ENCODE results near the gene BDKRB2.

The BDKRB2 gene

GRCh38 chr14:96235426-96235825, 30.8 kb downstream of the BDKRB2 start:
- TF ChIP-seq, protein P1, sequence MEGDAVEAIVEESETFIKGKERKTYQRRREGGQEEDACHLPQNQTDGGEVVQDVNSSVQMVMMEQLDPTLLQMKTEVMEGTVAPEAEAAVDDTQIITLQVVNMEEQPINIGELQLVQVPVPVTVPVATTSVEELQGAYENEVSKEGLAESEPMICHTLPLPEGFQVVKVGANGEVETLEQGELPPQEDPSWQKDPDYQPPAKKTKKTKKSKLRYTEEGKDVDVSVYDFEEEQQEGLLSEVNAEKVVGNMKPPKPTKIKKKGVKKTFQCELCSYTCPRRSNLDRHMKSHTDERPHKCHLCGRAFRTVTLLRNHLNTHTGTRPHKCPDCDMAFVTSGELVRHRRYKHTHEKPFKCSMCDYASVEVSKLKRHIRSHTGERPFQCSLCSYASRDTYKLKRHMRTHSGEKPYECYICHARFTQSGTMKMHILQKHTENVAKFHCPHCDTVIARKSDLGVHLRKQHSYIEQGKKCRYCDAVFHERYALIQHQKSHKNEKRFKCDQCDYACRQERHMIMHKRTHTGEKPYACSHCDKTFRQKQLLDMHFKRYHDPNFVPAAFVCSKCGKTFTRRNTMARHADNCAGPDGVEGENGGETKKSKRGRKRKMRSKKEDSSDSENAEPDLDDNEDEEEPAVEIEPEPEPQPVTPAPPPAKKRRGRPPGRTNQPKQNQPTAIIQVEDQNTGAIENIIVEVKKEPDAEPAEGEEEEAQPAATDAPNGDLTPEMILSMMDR (IDR thresholded peaks at IDR 0.05; ENCODE audit: insufficient read depth, low read length), result no peak
- no peak for TF ChIP-seq SPI1 (IDR thresholded peaks at IDR 0.05; ENCODE audit: borderline replicate concordance, low read depth)
- TF ChIP-seq GABPA (IDR thresholded peaks at IDR 0.05; ENCODE audit: low read depth), result no peak
- TF ChIP-seq POLR2AphosphoS5 (IDR thresholded peaks at IDR 0.05; ENCODE audit: low read depth), result no peak
- no peak for TF ChIP-seq REST (IDR thresholded peaks at IDR 0.05; ENCODE audit: insufficient replicate concordance, low read depth)
- no peak overlapping the region for H3K27ac ChIP-seq (replicated peaks)
- no peak overlapping the region for H3K4me3 ChIP-seq (replicated peaks; ENCODE audit: insufficient read depth, low read length)
- DNase-seq (ENCODE audit: low read depth in 1 of 2, low spot score in 1 of 2), result no peak
- no peaks in the 10 kb centered on the region for H3K27me3 ChIP-seq (ENCODE audit: insufficient read depth, poor library complexity, severe bottlenecking)

DNA sequence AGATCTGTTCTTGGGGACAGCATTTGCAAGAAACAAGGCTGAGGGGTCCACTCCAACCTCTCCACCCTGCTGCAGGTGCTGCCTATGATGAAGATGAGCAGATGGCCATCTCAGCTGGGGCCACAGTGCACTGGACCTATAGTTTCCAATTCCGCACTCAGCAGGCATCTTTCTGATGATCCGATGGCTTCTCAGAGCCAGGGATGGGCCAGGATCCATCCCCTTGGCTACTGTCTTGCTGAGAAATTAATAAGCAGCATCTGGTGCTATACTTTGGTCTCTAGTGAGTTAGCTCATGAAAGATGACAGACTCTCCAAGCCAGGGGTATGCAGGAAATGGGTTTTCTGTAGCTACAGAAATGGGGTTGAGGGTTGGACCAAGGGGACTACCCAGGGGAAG, 33.0 kb downstream of the BDKRB2 start:
- no peak for TF ChIP-seq SPI1 (IDR thresholded peaks at IDR 0.05; ENCODE audit: borderline replicate concordance, low read depth)
- no peak for TF ChIP-seq GABPA (IDR thresholded peaks at IDR 0.05; ENCODE audit: low read depth)
- TF ChIP-seq POLR2AphosphoS5 (IDR thresholded peaks at IDR 0.05; ENCODE audit: low read depth), result no peak
- TF ChIP-seq, protein P1 (IDR thresholded peaks at IDR 0.05; ENCODE audit: insufficient read depth, low read length), result no peak
- no peak for TF ChIP-seq REST (IDR thresholded peaks at IDR 0.05; ENCODE audit: insufficient replicate concordance, low read depth)
- H3K27me3 ChIP-seq (ENCODE audit: insufficient read depth, poor library complexity, severe bottlenecking), result no peaks in the 10 kb centered on the region
- no peak for DNase-seq (ENCODE audit: low read depth in 1 of 2, low spot score in 1 of 2)
- no peak overlapping the region for H3K27ac ChIP-seq (replicated peaks)
- no peak overlapping the region for H3K4me3 ChIP-seq (replicated peaks; ENCODE audit: insufficient read depth, low read length)

GRCh38 chr14:96238676-96239265, 34.1 kb downstream of the BDKRB2 start:
- no peaks in the 10 kb centered on the region for H3K27me3 ChIP-seq (ENCODE audit: insufficient read depth, poor library complexity, severe bottlenecking)
- H3K4me3 ChIP-seq (replicated peaks; ENCODE audit: insufficient read depth, low read length), result no peak overlapping the region
- H3K27ac ChIP-seq (replicated peaks), result no peak overlapping the region
- DNase-seq (ENCODE audit: low read depth in 1 of 2, low spot score in 1 of 2), result no peak
- no peak for TF ChIP-seq GABPA (IDR thresholded peaks at IDR 0.05; ENCODE audit: low read depth)
- TF ChIP-seq POLR2AphosphoS5 (IDR thresholded peaks at IDR 0.05; ENCODE audit: low read depth), result no peak
- no peak for TF ChIP-seq SPI1 (IDR thresholded peaks at IDR 0.05; ENCODE audit: borderline replicate concordance, low read depth)

- TF ChIP-seq GABPA (IDR thresholded peaks at IDR 0.05; ENCODE audit: low read depth) (no peak), POLR2AphosphoS5 (IDR thresholded peaks at IDR 0.05; ENCODE audit: low read depth) (no peak), SPI1 (IDR thresholded peaks at IDR 0.05; ENCODE audit: borderline replicate concordance, low read depth) (no peak), REST (IDR thresholded peaks at IDR 0.05; ENCODE audit: insufficient replicate concordance, low read depth) (no peak)
- TF ChIP-seq, protein P1 (IDR thresholded peaks at IDR 0.05; ENCODE audit: insufficient read depth, low read length), result no peak
- Histone ChIP-seq H3K4me3 (replicated peaks; ENCODE audit: insufficient read depth, low read length) (no peak overlapping the region), H3K27ac (replicated peaks) (no peak overlapping the region), H3K27me3 (ENCODE audit: insufficient read depth, poor library complexity, severe bottlenecking) (no peaks in the 10 kb centered on the region)
- no peak for DNase-seq (ENCODE audit: low read depth in 1 of 2, low spot score in 1 of 2)
Measured at GRCh38 chr14:96239711-96240141, 35.1 kb downstream of the BDKRB2 start.
